ENCODE measurements around the gene NEB.

Gene NEB

GRCh38 chr2:151465771-151466170 is 268.5 kb downstream of the NEB start:
- no peak for DNase-seq

- DNase-seq: no peak
Observed at GRCh38 chr2:151459358-151459757, 274.9 kb downstream of the NEB start.

DNA sequence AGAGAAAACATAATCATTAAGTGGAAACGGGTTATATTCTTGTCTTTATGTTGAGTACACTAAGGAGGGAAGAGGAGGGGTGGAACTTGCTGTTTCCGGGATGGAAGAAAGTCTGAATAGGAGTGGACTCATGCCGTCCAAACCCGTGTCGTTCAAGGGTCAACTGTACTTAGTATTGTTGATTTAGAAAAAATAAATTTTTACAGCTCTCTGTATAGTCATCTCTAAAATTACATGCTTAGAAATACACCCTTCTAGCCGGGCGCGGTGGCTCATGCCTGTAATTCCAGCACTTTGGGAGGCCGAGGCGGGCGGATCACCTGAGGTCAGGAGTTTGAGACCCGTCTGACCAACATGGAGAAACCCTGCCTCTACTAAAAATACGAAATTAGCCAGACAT is 295.1 kb downstream of the NEB start:
- no peak for DNase-seq

- no peak for DNase-seq
Observed at GRCh38 chr2:151438506-151438905, 295.8 kb downstream of the NEB start.

DNA sequence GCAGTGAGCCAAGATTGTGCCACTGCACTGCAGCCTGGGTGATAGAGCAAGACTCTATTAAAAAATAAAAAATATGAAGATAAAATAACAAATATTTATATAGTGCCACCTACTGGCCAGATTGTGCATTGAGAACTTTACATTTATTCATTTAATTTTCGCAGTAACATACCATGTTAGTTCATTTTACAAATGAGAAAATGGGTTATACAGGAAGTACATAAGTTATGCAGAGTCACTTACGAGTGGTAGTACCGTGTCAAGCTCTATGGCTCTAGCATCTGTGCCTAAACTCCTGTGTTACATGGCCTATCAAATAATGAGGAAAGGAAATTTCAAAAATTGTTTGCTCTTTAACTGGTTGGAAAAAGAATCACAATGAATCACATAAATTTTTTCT is 296.6 kb downstream of the NEB start:
- no peak for DNase-seq

Data from GF-D8 (cell line).